Anterior cingulate cortex (tissue), 58 donors: ENCODE data around the gene GLDC.
"Not testable (repeated sequence)": the region's sequence is repeated elsewhere in the genome, so short reads cannot be mapped to it uniquely, and the experiment has no call there.

Experiments
- DNase-seq, 58 donors: peaks; one replicate each; lab custom pipeline; 2025; lab: John Stamatoyannopoulos, UW

GLDC gene

GRCh38 chr9:6575324-6576034, 70.0 kb downstream of the GLDC start:
- no peak for DNase-seq

GRCh38 chr9:6567140-6567591, 78.4 kb downstream of the GLDC start:
- peak in 28 of 58 donors; percentile 8 to 56 (median 37) for DNase-seq

- peak in 14 of 58 donors; percentile 11 to 56 (median 36) for DNase-seq
Observed at GRCh38 chr9:6566409-6567139, 79.0 kb downstream of the GLDC start.

GRCh38 chr9:6565312-6565711, 80.2 kb downstream of the GLDC start:
- peak in 1 of 58 donors; percentile 24 for DNase-seq

GRCh38 chr9:6564868-6565267, 80.7 kb downstream of the GLDC start:
- DNase-seq, result no peak

GRCh38 chr9:6564360-6564759, 81.2 kb downstream of the GLDC start:
- no peak for DNase-seq

- DNase-seq, result no peak
Observed at GRCh38 chr9:6562871-6563430, 82.6 kb downstream of the GLDC start.

GRCh38 chr9:6562201-6562600, 83.3 kb downstream of the GLDC start:
- no peak for DNase-seq

- peak in 23 of 58 donors; percentile 9 to 44 (median 22) for DNase-seq
Observed at GRCh38 chr9:6557883-6558616, 87.5 kb downstream of the GLDC start.

GRCh38 chr9:6553866-6554265, 91.7 kb downstream of the GLDC start:
- DNase-seq, result no peak

GRCh38 chr9:6552498-6553121, 92.9 kb downstream of the GLDC start:
- no peak for DNase-seq

GRCh38 chr9:6552033-6552432, 93.5 kb downstream of the GLDC start:
- DNase-seq, result no peak

GRCh38 chr9:6551136-6551535, 94.4 kb downstream of the GLDC start:
- no peak for DNase-seq

- DNase-seq, result peak in 1 of 58 donors; percentile 5
Observed at GRCh38 chr9:6549106-6549800, 96.3 kb downstream of the GLDC start.

GRCh38 chr9:6545017-6545691, 100.4 kb downstream of the GLDC start:
- DNase-seq, result no peak

- DNase-seq, result peak in 1 of 58 donors; percentile 29
Observed at GRCh38 chr9:6543204-6543603, 102.3 kb downstream of the GLDC start.

GRCh38 chr9:6542617-6543016, 102.9 kb downstream of the GLDC start:
- not testable (repeated sequence) for DNase-seq

GRCh38 chr9:6538666-6539071, 106.9 kb downstream of the GLDC start:
- DNase-seq, result no peak

- DNase-seq, result no peak
Observed at GRCh38 chr9:6535594-6535993, 109.9 kb downstream of the GLDC start.
